ENCODE results near the gene SPSB3. TPM values are rescaled to one million over a fixed set of nuclear protein-coding genes. Genes with fewer than 3 reads are reported as not detected.

The SPSB3 gene
- total RNA-seq, 4 donors from 2014 or later: 76.4 to 148 (median 102) TPM

DNA sequence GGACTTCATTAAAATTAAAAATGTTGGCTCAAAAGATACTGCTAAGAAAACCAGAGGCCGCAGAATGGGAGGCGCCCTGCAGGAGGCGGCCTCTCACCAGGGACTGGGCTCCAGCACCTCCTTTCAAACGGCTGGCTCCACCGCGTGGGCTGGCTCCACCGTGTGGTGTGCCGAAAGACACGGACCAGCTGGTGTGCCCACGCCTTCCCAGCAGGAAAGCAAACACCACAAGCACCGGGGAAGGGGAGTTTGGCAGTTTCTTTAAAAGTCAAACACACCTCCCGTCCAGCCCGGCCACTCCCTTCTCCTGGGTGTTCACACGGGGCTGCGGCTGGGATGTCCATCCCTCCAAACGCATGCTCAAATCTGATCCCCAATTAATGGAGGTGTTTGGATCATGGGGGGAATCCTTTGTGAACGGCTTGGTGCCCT lies 30.4 kb upstream of the SPSB3 start:
- TF ChIP-seq POLR2A (IDR thresholded peaks at IDR 0.05): no peak
- TF ChIP-seq, protein P1, sequence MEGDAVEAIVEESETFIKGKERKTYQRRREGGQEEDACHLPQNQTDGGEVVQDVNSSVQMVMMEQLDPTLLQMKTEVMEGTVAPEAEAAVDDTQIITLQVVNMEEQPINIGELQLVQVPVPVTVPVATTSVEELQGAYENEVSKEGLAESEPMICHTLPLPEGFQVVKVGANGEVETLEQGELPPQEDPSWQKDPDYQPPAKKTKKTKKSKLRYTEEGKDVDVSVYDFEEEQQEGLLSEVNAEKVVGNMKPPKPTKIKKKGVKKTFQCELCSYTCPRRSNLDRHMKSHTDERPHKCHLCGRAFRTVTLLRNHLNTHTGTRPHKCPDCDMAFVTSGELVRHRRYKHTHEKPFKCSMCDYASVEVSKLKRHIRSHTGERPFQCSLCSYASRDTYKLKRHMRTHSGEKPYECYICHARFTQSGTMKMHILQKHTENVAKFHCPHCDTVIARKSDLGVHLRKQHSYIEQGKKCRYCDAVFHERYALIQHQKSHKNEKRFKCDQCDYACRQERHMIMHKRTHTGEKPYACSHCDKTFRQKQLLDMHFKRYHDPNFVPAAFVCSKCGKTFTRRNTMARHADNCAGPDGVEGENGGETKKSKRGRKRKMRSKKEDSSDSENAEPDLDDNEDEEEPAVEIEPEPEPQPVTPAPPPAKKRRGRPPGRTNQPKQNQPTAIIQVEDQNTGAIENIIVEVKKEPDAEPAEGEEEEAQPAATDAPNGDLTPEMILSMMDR (IDR thresholded peaks at IDR 0.05): peak in 4 of 6 experiments; percentile 41 to 72 (median 66)
- peak; percentile 36 to 81 (median 80) for DNase-seq
- Histone ChIP-seq H3K4me1 (no peaks in the 10 kb centered on the region), H3K27me3 (no peaks in the 10 kb centered on the region), H3K27ac (peak overlapping the region in 1 of 4 donors; percentile 39), H3K4me3 (no peak overlapping the region), H3K36me3 (peaks cover 0 to 51% (median 4%) of the 10 kb centered on the region in 3 donors), H3K9me3 (no peaks in the 10 kb centered on the region)

- no peak overlapping the region for H3K4me3 ChIP-seq
- H3K9me3 ChIP-seq: no peaks in the 10 kb centered on the region
- H3K27ac ChIP-seq: no peak overlapping the region
- DNase-seq: no peak
- no peaks in the 10 kb centered on the region for H3K4me1 ChIP-seq
- no peak for TF ChIP-seq POLR2A (IDR thresholded peaks at IDR 0.05)
- TF ChIP-seq, protein P1 (IDR thresholded peaks at IDR 0.05): no peak
- H3K36me3 ChIP-seq: peaks cover 0 to 48% (median 0%) of the 10 kb centered on the region in 3 donors
- H3K27me3 ChIP-seq: no peaks in the 10 kb centered on the region
These were observed 28.2 kb upstream of the SPSB3 start for GRCh38 chr16:1810536-1810935.

DNA sequence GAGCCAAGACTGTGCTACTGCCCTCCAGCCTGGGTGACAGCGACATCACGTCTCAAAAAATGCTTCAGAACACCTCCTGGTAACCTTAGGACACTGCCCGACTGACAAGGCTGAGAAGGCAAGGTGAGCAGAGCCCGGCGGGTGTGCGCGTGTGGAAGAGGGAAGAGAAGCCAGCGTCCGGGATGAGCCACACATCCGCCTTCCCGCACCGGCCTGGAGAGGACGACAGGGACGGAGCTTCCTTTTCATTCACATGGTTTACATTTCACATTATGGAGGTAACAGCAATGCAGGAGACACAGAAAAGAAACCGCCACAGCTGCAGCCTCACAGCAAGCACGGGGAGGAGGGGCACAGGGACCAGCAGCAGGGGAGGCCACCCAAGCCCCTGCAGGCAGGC lies 27.7 kb upstream of the SPSB3 start:
- DNase-seq: no peak
- TF ChIP-seq, protein P1 (IDR thresholded peaks at IDR 0.05): no peak
- no peak for TF ChIP-seq POLR2A (IDR thresholded peaks at IDR 0.05)
- Histone ChIP-seq H3K9me3 (no peaks in the 10 kb centered on the region), H3K4me1 (no peaks in the 10 kb centered on the region), H3K36me3 (peaks cover 0 to 46% (median 0%) of the 10 kb centered on the region in 3 donors), H3K4me3 (no peak overlapping the region), H3K27me3 (no peaks in the 10 kb centered on the region), H3K27ac (no peak overlapping the region)

DNA sequence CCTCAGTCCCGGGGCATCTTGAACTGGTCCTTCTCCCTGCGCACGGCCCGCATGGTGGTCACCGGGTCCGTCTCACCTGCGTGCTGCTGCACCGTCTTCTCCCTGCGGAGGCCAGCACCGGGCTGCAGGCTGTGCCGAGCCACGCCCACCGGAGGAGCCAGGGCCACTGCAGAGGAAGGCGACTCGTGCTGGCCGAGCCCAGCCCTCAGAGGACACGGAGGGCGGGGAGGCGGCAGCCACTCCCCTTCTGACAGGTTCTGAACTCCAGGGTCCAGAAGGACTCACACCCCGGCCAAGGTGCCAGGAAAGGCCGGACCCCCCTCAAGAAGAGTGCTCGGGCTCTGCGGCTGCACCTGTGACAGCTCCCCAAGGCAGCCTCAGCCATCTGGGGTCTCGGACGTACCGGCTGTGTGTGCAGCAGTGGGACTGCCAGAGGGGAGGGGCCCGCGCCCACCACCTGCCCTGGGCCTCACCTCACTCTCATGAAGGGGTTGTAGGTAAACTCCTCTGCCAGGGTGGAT lies 27.0 kb upstream of the SPSB3 start:
- Histone ChIP-seq H3K9me3 (no peaks in the 10 kb centered on the region), H3K36me3 (peaks cover 0 to 46% (median 0%) of the 10 kb centered on the region in 3 donors), H3K27ac (no peak overlapping the region), H3K4me1 (no peaks in the 10 kb centered on the region), H3K27me3 (no peaks in the 10 kb centered on the region), H3K4me3 (no peak overlapping the region)
- TF ChIP-seq POLR2A (IDR thresholded peaks at IDR 0.05): no peak
- TF ChIP-seq, protein P1 (IDR thresholded peaks at IDR 0.05): no peak
- DNase-seq: peak in 1 of 3 donors; percentile 65

DNA sequence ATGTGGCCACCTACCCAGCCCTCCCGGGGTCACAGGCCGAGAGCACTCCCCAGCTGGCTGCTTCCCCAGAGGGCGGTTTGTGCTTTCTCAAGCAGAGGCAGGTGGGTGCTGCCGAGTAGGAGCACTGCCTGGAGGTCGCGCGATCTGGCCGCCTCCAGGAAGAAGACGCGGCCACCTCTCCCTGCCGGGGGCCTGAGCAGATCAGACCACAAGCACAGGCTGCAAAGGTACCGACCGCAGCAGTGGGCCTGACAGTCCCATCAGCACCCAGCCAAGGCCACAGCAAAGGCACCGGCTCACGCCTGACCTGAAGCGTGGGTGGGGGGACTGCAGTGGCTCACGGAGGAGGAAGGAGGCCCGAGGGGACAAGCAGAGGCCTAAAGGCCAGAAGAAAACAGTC lies 26.3 kb upstream of the SPSB3 start:
- no peaks in the 10 kb centered on the region for H3K9me3 ChIP-seq
- DNase-seq: no peak
- TF ChIP-seq, protein P1 (IDR thresholded peaks at IDR 0.05): no peak
- no peak for TF ChIP-seq POLR2A (IDR thresholded peaks at IDR 0.05)
- H3K27ac ChIP-seq: no peak overlapping the region
- no peak overlapping the region for H3K4me3 ChIP-seq
- no peaks in the 10 kb centered on the region for H3K27me3 ChIP-seq
- peaks cover 0 to 46% (median 0%) of the 10 kb centered on the region in 3 donors for H3K36me3 ChIP-seq
- H3K4me1 ChIP-seq: no peaks in the 10 kb centered on the region

All from Peyer's patch (tissue), 4 donors.